AG20443 (cell line): ENCODE measurements around the gene KLHL17.

Experiments
- DNase-seq: peaks from one replicate; pipeline ENCODE4 v3.0.0; 2012; ENCODE audit warnings: low spot score, mixed read lengths

Gene KLHL17

GRCh38 chr1:952603-953002 lies 7.8 kb upstream of the KLHL17 start:
- DNase-seq: no peak

- DNase-seq: no peak
Observed at GRCh38 chr1:953524-954320, 6.7 kb upstream of the KLHL17 start.

DNA sequence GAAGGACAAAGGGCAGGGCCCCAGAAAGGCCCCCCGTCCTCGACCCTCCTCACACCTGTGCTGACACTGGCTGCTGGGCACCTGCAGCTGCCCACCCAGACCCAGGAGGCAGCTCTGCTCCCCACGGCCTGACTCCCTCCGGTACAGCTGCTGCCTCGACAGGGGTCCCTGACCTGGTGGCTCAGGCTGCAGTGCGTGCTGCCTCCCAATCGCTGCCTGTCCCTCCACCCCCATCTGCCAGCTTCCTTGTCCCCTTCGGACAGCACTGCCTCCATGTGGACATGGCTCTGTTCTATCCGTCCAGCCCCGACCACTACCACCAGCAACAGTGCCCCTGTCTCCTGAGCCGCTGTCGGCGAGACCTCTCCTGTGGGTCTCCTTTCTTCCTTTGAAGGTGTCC lies 5.5 kb upstream of the KLHL17 start:
- no peak for DNase-seq

DNA sequence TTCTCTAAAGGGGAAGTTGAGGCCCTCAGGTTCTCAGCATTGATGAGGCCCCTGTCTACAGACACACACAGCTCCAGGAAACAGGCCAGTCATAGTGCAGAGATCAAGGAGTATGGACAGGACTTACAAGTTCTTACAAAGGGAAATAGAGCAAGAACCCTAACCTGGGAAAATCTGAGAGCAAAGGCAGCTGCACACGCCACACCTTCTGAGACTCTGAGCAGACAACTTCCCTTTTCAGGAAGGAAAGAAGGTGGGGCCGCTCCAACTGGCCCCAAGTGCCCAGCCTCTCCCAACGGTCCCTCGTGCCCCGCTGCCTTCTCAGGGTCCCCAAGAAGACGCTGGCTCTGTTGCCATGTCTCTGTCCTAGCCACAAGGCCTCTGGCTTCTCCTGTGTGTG lies 4.9 kb upstream of the KLHL17 start:
- no peak for DNase-seq

DNA sequence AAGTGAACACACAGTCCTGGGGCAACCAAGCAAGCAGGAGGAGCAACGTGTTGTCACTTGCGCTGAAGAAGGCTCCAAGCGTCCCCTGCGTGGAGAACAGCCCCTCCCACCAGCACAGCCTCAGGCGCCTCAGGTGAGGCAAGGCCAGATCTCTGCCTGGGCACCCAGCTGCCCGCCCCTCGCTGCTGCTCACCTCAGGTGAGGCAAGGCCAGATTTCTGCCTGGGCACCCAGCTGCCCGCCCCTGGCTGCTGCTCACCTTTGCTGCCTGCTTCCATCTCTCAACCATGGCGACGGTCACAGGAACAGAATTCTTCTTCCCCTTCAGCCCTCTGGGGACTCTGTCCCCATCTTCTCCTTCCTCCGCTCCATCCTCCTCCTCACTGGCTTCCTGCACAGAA lies 3.7 kb upstream of the KLHL17 start:
- no peak for DNase-seq

- peak; percentile 97 for DNase-seq
Observed at GRCh38 chr1:958823-959730, 1.3 kb upstream of the KLHL17 start, which contains the start of gene NOC2L. Gene NOC2L, minus strand, starts transcription at chr1:959256. Its CDS starts 16 bp downstream, at chr1:959240.

DNA sequence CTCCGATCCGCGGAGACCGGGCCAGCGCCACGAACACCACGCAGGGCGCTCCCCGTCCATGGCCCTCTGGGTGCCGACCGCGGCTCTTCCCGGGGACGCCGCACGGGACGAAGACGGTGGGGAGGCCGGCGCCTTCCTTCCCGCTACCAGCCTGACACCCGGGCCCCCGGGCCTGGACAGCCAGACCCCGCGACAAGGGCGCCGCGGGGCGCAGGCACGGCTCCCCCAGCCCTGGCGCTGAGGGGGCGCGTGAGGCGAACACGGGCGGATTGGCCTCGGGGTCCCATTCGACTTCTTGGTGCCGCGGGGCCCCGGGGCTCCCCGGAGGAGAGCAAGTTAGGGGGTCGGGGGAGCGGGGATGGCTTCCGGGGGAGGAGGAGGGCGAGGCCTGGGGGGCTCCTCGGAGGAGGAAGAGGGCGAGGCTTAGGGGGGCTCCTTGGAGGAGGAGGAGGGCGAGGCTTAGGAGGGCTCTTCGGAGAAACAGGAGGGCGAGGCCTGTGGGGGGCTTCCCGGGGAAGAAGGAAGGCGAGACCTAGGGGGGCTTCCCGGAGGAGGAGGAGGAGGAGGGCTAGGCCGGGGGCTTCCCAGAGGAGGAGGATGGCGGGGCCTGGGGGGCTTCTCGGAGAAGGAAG lies 537 bp upstream of the KLHL17 start:
- no peak for DNase-seq

DNA sequence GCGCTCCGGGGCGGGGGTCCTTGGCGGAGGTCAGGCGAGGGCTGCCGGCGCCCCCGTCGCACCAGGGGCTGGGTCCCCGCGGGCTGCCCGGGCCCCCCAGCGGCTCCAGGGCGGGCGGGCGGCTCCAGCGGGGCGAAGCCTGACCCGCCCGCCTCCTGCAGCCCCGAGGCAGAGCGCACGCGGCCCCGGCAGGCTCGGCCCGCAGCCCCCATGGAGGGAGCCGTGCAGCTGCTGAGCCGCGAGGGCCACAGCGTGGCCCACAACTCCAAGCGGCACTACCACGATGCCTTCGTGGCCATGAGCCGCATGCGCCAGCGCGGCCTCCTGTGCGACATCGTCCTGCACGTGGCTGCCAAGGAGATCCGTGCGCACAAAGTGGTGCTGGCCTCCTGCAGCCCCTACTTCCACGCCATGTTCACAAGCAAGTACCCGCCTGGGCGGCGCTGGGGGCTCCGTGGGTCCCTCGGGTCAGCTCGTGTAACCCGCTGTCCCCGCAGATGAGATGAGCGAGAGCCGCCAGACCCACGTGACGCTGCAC lies 817 bp downstream of the KLHL17 start:
- DNase-seq: peak; percentile 59

DNA sequence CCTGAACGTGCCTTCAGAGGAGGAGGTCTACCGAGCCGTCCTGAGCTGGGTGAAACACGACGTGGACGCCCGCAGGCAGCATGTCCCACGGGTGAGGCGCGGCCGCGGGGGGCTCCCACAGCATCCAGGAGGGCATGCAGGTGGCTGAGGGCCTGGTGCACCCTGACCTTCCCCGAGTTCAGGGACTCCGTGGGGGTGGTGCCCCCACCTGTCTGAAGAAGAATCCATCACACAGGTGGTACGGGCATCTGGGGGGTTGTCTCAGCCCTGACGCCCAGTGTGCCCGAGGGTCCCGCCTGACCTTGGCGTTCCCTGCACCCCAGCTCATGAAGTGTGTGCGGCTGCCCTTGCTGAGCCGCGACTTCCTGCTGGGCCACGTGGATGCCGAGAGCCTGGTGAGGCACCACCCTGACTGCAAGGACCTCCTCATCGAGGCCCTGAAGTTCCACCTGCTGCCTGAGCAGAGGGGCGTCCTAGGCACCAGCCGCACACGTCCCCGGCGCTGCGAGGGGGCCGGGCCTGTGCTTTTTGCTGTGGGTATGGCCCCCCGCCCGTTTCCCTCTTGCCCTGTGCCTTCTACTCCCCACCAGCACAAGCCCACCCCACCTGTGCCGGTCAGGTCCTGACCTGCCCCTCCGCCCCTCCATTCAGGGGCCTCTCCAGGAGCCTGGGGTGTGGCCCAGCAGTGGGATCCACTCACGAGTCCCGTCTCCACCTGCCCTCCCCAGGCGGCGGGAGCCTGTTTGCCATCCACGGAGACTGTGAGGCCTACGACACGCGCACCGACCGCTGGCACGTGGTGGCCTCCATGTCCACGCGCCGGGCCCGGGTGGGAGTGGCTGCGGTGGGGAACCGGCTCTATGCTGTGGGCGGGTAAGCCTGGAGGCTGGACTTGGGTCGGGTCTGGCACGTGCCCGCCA lies 2.3 kb downstream of the KLHL17 start:
- DNase-seq: no peak

DNA sequence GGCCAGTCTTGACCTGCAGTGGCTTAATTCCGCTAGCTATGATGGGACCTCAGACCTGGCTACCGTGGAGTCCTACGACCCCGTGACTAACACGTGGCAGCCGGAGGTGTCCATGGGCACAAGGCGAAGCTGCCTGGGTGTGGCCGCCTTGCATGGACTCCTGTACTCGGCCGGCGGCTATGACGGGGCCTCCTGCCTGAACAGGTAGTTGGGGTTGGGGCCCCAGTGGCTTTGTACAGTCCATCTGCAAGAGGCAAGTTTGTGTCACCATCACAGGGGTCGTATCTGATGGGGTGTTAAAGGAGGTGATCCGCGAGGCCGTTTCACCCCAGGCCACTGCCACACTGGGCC lies 2.9 kb downstream of the KLHL17 start:
- no peak for DNase-seq

- DNase-seq: no peak
Observed at GRCh38 chr1:963746-964525, 3.6 kb downstream of the KLHL17 start.

DNA sequence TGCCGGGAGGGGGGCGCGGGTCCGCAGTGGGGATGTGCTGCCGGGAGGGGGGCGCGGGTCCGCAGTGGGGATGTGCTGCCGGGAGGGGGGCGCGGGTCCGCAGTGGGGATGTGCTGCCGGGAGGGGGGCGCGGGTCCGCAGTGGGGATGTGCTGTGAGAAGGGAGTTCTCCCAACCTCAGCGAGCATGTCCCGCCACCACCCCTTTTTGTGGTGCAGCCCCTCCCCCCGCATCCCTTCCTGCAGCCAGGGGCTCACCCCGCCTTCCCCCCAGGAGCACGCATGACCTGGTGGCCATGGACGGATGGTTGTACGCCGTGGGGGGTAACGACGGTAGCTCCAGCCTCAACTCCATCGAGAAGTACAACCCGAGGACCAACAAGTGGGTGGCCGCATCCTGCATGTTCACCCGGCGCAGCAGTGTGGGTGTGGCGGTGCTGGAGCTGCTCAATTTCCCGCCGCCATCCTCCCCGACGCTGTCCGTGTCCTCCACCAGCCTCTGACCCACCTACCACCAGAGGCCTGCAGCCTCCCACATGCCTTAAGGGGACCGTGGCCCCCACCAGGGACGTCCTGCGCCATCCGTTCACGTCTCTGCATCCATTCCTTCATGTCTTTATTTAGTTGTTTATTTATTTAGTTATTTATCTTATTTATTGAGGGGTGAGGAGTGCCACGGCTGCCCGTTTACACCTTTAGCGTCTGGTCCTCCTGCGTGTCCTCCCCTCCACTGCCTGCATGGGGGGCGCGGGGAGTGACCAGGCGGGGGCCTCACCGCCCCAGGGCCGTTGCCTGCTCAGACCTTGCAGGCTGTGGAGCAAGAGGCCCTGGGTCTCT lies 4.5 kb downstream of the KLHL17 start:
- DNase-seq: no peak

- no peak for DNase-seq
Observed at GRCh38 chr1:965526-966134, 5.2 kb downstream of the KLHL17 start.

- DNase-seq: peak; percentile 69
Observed at GRCh38 chr1:966135-966703, 5.8 kb downstream of the KLHL17 start, which contains the start of gene PLEKHN1. Gene PLEKHN1, plus strand, starts transcription at chr1:966482. Its CDS starts 50 bp downstream, at chr1:966532.

GRCh38 chr1:966704-967300 lies 6.4 kb downstream of the KLHL17 start:
- peak; percentile 94 for DNase-seq

DNA sequence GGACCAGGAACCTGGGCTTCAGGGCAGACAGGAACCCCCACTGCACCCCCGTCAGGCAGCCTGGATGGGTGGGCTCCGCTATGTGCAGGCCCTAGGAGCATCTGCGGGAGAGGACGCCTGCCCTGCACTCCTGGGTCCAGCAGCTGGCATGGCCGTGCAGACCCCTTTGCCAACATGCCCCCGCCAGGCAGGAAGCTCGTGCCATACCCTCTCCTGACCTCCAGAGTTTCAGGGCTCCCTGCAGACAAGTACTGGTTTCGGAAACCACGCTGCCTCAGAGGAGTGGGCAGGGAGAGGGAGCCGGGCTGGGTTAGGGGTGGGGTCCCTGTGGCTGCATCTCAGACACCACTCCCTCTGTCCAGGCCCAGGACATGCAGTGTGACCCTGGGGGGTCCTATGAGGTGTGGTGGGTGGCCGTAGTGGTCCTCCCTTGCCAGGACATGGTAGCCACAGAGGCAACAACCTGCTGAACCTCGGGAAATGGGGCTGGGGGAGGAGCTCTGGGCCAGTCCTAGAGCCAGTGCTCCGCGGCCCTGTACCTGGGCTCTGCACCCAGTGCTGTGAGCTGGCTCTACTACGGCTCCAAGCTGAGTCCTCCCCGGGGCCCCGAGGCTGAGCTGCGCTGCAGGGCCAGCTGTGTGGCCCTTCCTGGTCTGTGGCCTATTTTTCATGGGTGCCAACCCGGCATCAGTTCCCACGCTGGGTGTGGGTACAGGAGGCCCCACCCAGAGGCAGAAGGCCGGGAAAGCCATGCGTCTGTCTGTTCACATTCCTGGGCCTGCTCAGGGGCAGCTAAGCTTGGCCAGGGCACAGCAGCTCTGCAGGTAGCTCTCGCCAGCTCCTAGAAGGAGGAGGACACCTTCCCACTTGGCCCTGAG lies 7.3 kb downstream of the KLHL17 start:
- no peak for DNase-seq

DNA sequence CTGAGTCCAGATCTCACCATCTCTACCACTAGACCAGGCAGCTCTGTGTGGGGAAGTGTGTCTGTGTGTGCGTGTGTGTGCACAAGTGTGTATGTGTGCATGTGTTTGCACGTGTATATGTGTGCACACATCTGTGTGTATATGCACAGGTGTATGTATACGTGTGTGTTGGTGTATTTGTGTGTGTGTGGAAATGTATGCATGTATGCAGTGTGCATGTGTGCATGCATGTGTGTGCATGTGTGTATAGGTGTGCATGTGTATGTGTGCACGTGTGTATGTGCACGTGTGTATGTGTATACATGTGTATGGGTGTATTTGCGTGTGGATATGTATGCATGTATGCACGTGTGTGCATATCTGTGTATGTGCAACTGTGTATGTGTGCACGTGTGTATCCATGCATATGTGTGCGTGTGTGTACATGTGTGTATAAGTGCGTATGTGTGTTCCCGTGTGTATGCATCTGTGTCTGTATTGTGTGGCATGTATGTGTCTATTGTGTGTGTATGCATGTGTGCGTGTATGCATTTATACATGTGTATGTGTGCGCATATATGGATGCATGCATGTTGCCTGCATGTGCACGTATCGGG lies 9.0 kb downstream of the KLHL17 start:
- DNase-seq: no peak
